ENCODE data around the gene PRDM15.

The PRDM15 gene

DNA sequence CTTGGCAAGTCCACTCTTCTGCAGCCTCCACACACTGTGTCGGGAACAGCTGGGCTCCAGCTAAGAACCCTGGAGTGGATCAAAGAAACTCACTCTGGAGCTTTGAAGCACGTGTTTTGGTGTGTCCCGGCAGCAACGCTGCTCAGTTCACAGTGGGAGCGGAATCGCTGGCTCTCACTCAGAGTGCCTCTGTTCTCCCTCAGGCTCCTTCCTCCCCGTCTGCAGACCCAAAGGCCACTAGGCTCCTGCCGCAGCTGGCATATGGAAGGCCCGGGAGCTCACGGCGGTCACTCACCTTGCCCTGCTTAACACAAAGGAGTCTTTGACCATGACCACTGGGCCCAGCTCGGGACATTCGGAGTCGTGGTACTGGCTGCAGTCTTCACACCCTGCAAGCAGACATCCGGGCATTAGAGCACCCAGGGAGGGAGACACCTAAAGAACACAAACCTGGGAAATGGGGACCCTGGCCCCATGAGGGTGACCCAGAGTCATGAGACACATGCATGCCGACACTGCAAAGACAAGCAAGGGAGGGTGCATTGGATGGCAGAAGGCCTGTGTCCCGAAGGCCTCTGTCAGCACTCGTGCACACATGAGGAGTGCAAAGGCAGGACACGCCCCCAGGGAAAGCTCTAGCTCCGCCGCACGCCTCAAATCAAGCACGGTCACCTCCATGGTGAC lies 19.7 kb downstream of the PRDM15 start:
- FAIRE-seq = no peak

- no peak for FAIRE-seq
These were observed 20.5 kb downstream of the PRDM15 start for GRCh38 chr21:41858466-41859296.

DNA sequence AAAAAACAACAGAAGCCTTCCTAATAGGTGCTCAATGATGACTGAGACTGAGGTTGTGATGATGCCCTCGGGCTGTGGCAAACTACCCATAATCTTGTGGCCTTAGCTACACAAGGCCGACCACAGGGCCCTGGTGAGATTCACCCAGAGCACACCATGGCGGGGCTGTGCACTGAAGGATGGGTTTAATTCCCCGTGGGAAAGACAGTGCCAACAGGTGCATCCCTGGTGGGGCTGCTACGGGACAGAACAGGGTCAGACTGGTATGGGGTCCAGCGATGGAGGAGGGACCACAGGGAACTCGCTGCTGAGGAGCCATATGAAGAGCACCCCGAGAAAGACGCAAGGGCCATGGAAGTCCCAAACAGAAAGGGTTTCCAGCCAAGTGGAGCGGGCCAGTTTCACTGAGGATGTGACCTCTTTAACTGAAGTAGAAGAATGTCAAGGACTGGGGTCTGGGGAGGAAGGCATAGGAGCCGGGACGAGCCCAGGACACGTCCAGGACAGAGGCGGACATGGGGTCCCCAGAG lies 21.3 kb downstream of the PRDM15 start:
- no peak for FAIRE-seq

DNA sequence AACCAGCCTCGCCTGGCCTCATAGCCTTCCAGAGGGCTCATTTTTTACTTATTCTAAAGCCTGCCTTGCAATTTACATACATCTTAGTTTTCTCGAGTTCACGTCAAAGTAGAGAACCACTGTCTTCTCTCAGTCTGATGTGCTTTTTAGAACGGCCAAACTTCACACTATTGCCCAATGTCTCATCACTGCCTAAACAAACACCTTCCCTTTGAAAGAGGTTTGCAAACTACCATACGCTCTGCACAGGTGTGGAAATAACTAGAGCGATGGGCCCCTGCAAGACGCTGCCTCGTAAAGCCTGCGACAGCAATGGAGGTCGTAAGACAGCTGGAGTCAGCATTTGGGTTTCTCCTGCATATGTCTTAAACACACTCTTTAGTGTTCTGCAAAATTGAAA lies 22.6 kb downstream of the PRDM15 start:
- FAIRE-seq = no peak

DNA sequence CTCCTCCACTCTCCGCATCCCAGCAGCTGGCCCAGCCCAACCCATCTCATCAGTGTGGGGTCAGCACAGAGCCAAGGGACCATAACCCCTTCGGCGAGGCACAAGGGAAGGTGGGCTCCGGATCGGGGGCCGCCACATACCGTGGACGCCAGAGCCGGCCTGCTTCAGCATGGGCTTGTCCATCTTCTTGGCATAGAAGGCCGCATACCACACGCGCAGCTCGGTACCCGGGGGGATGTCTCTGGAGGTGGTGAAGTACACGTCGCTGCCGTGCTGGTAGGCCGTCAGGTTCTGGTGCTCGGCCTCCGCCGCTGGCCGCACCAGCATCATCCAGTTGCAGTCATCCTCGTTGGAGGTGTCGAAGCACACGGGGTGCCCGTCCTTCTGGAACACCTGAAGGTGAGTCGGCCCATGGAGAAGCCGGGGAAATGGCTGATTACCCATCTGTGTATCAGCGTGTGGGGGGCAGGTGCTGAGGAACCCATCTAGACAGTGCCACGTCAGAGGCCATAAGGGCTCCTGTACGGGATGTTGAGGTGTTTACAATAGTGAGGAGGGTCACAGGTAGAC lies 24.6 kb downstream of the PRDM15 start:
- no peak for FAIRE-seq

DNA sequence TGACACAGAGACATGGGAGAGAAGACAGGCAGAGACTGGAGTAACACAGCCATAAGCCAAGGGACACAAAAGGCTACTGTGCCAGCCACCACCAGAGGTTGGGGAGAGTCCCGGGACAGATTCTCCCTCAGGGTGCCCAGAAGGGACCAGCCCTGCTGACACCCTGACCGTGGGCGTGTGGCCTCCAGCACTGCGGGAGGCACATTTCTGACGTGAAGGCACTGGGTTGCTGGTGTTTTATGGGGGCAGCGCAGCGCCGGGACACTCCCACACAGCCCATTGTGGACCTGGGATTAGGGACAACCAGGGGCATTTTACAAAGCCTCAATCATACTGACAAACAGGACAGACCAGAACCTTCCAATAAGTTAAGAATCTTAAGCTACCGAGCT lies 26.2 kb downstream of the PRDM15 start:
- no peak for FAIRE-seq

- FAIRE-seq = no peak
These were observed 26.8 kb downstream of the PRDM15 start for GRCh38 chr21:41852151-41852928.

- FAIRE-seq = no peak
These were observed 27.9 kb downstream of the PRDM15 start for GRCh38 chr21:41851090-41851790.

- no peak for FAIRE-seq
These were observed 29.1 kb downstream of the PRDM15 start for GRCh38 chr21:41850085-41850484.

GRCh38 chr21:41848958-41849580 lies 30.1 kb downstream of the PRDM15 start:
- no peak for FAIRE-seq

GRCh38 chr21:41848533-41848932 lies 30.6 kb downstream of the PRDM15 start:
- no peak for FAIRE-seq

GRCh38 chr21:41847066-41847804 lies 31.9 kb downstream of the PRDM15 start:
- no peak for FAIRE-seq

- FAIRE-seq = no peak
These were observed 32.6 kb downstream of the PRDM15 start for GRCh38 chr21:41846536-41846935.

GRCh38 chr21:41846033-41846317 lies 33.2 kb downstream of the PRDM15 start:
- no peak for FAIRE-seq

GRCh38 chr21:41845310-41846032 lies 33.7 kb downstream of the PRDM15 start:
- FAIRE-seq = no peak

DNA sequence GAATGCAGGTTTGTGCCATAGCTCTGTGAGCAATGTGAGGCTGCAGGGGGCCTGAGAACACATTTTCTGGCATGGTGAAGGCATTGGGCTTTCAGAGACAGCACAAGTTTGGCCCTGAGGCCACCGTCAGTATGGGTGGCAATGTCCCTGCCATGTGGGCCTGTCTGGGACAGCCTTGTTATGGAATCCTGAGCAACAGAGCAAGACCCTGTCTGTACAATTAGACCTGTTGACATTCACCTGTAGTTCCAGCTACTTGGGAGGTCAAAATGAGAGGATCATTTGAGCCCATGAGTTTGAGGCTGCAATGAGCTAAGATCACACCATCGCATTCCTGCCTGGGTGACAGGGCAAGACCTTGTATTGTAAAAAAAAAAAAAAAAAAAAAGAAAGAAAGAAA lies 35.6 kb downstream of the PRDM15 start:
- FAIRE-seq = no peak

GRCh38 chr21:41840880-41841279 lies 38.3 kb downstream of the PRDM15 start:
- FAIRE-seq = no peak

DNA sequence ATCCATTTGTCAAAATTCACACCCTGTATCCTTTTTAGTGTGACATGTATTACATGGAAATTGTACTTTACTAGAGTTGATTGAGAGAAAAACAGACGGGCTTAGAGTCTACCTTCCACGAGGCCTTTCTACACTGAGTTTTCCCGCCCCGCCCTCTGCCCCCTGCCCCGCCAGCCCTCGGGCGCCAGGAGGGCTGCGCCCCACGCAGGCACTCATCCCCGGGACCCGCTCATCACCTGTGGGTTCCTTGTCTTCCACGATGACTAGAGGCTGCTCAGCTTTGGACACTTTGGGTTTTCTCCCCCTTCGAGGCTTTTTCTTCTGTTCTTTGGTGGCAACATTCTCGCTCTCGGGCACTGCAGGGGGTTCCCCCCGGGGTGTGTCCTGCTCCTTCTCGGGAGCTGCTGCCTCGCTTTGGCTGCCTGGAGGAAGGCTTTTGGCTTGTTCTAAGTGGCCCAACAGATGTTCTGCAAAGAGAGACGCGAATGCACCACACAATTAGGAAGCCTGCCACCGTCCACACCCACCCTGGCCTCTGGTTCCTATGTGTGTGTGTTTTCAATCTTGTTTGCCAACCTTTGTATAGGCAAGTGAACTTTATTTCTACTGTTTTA lies 39.6 kb downstream of the PRDM15 start:
- no peak for FAIRE-seq

DNA sequence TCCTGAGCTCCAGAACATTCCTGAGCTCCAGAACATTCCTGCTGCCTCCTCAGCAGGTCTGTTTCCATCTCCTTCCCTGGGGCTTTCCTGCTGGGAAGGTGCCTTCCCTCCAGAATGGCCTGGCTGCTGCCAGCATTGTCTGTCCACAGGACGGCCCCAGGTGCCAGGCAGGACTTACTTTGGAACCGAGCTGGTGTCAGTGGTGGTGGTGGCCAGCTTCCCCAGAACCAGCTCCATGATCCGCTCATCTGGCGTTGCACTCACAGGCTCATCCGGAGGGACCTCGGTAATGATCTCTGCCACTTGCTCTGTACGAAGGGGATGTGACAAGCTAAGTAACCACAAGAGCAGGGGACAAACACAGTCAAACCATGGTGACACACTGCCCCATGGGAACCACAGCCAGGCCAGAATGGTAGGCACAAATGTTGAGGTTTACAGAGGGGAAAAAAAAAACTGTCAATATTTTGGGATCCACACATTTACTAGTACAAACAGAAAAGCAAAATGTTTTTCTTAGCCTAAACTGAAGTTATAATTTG lies 41.3 kb downstream of the PRDM15 start:
- no peak for FAIRE-seq
